OCI-M2 (cell line): ENCODE measurements around the gene CEACAM4.
"Not testable (repeated sequence)": the region's sequence is repeated elsewhere in the genome, so short reads cannot be mapped to it uniquely, and the experiment has no call there.

ENCODE experiments used
- DNase-seq: peaks from one replicate; lab custom pipeline; 2025; ENCODE audit not compliant: unreplicated experiment; lab: John Stamatoyannopoulos, UW

The CEACAM4 gene

GRCh38 chr19:41626877-41627276 is at the start of gene CEACAM4:
TSS of gene CEACAM4 (minus strand) at chr19:41627074. CDS start at chr19:41626963, 111 bp downstream.
- no peak for DNase-seq

- no peak for DNase-seq
Measured at GRCh38 chr19:41671486-41671885, 44.6 kb upstream of the CEACAM4 start.

- DNase-seq = no peak
Measured at GRCh38 chr19:41670755-41671154, 43.9 kb upstream of the CEACAM4 start.

GRCh38 chr19:41668315-41668714 is 41.4 kb upstream of the CEACAM4 start:
- no peak for DNase-seq

- DNase-seq = no peak
Measured at GRCh38 chr19:41666075-41666474, 39.2 kb upstream of the CEACAM4 start.

- no peak for DNase-seq
Measured at GRCh38 chr19:41657157-41657556, 30.3 kb upstream of the CEACAM4 start.

- DNase-seq = not testable (repeated sequence)
Measured at GRCh38 chr19:41656756-41657155, 29.9 kb upstream of the CEACAM4 start.

- no peak for DNase-seq
Measured at GRCh38 chr19:41652250-41652649, 25.4 kb upstream of the CEACAM4 start.

GRCh38 chr19:41649827-41650226 is 23.0 kb upstream of the CEACAM4 start:
- DNase-seq = no peak

GRCh38 chr19:41646589-41647204 is 19.8 kb upstream of the CEACAM4 start:
- no peak for DNase-seq

- no peak for DNase-seq
Measured at GRCh38 chr19:41641879-41642485, 15.1 kb upstream of the CEACAM4 start.

GRCh38 chr19:41638641-41639081 is 11.8 kb upstream of the CEACAM4 start:
- no peak for DNase-seq

- no peak for DNase-seq
Measured at GRCh38 chr19:41637484-41637883, 10.6 kb upstream of the CEACAM4 start.

- DNase-seq = no peak
Measured at GRCh38 chr19:41627966-41628675, 1.2 kb upstream of the CEACAM4 start.

GRCh38 chr19:41626278-41626677 is 596 bp downstream of the CEACAM4 start:
- DNase-seq = no peak

GRCh38 chr19:41624937-41625336 is 1.9 kb downstream of the CEACAM4 start:
- no peak for DNase-seq

GRCh38 chr19:41624515-41624914 is 2.4 kb downstream of the CEACAM4 start:
- no peak for DNase-seq

GRCh38 chr19:41623360-41623759 is 3.5 kb downstream of the CEACAM4 start:
- DNase-seq = no peak

- DNase-seq = no peak
Measured at GRCh38 chr19:41621654-41622053, 5.2 kb downstream of the CEACAM4 start.

GRCh38 chr19:41621226-41621625 is 5.6 kb downstream of the CEACAM4 start:
- no peak for DNase-seq

- no peak for DNase-seq
Measured at GRCh38 chr19:41620171-41620570, 6.7 kb downstream of the CEACAM4 start.

GRCh38 chr19:41619018-41619556 is 7.8 kb downstream of the CEACAM4 start:
- no peak for DNase-seq
